Breast epithelium (tissue), 3 donors: Measurements from ENCODE around the gene FGFR3.

Experiments
- CTCF ChIP-seq, 3 donors: fragments of 450-650 bp; IDR thresholded peaks; one replicate each; pipeline ENCODE4 v1.5.1; 2016 to 2017; ENCODE audit warnings: antibody characterized with exemption in 3 of 3, mild to moderate bottlenecking in 3 of 3, moderate library complexity in 3 of 3
- POLR2A ChIP-seq: fragments of 450-650 bp; IDR thresholded peaks from one replicate; pipeline ENCODE4 v1.6.1; 2016; ENCODE audit warnings: antibody characterized with exemption, mild to moderate bottlenecking, moderate library complexity

- TF ChIP-seq POLR2A: no peak
- TF ChIP-seq CTCF (IDR thresholded peaks at IDR 0.05): no peak
Observed at GRCh38 chr4:1837069-1837468, 44.0 kb downstream of the FGFR3 start.
